Measurements from ENCODE around the gene TCN1. TPM values are rescaled to one million over a fixed set of nuclear protein-coding genes. Genes with fewer than 3 reads are reported as not detected.

The TCN1 gene
- total and polyA plus RNA-seq, 2 of the 8 experiments (the other 6 are each of a cell fraction or from before 2014, with no cell fraction given) = not detected

DNA sequence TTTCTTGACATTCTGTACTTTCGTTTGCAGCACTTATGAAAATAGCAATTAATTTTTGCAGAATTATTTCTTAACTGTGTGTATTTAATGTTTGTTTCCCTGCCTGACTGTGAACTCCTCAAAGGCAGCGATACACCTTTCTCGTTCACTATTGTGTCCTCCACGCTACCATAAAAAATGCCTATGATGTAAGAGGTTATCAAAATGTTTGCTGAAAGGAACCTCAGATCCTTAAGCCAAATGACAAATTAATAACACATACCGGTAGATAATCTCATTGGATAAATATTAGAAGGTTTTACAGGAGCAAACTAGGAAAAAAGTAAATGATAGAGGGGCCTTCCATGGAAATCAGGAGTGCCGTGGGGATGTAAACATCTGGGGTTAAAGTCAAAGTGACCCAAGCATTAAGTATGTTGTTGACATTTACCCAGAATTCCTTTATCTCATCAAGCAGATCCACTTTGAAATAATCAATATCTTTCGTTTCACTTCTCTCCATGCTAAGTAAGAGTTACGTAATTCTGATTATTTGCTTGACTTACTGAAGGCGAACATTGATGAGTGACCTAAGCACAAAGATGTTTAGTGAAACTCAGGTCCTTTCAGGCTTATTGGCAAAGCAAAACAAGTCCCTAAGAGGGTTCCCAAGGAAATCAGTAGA is 9.7 kb upstream of the TCN1 start (continued):
- TF ChIP-seq CHD1 (IDR thresholded peaks at IDR 0.05; ENCODE audit: low read depth, low read length) (no peak), EGR1 (IDR thresholded peaks at IDR 0.05; ENCODE audit: borderline replicate concordance, low read depth, low read length) (no peak), TBP (IDR thresholded peaks at IDR 0.05; ENCODE audit: low read depth, low read length) (no peak)
- TF ChIP-seq, protein P1, sequence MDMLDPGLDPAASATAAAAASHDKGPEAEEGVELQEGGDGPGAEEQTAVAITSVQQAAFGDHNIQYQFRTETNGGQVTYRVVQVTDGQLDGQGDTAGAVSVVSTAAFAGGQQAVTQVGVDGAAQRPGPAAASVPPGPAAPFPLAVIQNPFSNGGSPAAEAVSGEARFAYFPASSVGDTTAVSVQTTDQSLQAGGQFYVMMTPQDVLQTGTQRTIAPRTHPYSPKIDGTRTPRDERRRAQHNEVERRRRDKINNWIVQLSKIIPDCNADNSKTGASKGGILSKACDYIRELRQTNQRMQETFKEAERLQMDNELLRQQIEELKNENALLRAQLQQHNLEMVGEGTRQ (IDR thresholded peaks at IDR 0.05; ENCODE audit: low read length) = no peak

All from H1 (cell line).